IMR-90 (cell line): ENCODE measurements around the gene FGG. TPM values are rescaled to one million over a fixed set of nuclear protein-coding genes. Genes with fewer than 3 reads are reported as not detected.
A peak's percentile ranks its signal among the peaks of the same experiment; 100 is the strongest.

Experiments
- ATAC-seq: fragments of 200-7000 bp; cut with Tn5 transposase; 2 replicates; pipeline ENCODE4 v1.9.1; 2020; ENCODE audit warnings: low read depth, mild to moderate bottlenecking, moderate library complexity
- BruUV-seq: library from RNA; stranded (reverse); fragments of 400-500 nt; replicated peaks from 2 replicates; lab custom pipeline; 2021; lab: Mats Ljungman, UMichigan
- CTCF ChIA-PET: fragments of 300-600 bp; formaldehyde crosslinking; extraction: SDS; loops from one replicate; lab custom pipeline; 2021; ENCODE audit warnings: antibody characterized with exemption; lab: Yijun Ruan, JAX
- POLR2A ChIA-PET: fragments of 300-600 bp; sonication (Branson Sonifier 250); formaldehyde crosslinking; loops from one replicate; lab custom pipeline; 2022; ENCODE audit warnings: antibody characterized with exemption; ENCODE audit not compliant: unreplicated experiment; lab: Charles Lee
- DNase-seq: peaks from one replicate; pipeline ENCODE4 v3.0.0; 2013
- H2AFZ ChIP-seq: replicated peaks from 2 replicates; pipeline ENCODE3; 2013; ENCODE audit warnings: low read length, mild to moderate bottlenecking; ENCODE audit not compliant: poor library complexity
- H2AK5ac ChIP-seq: 2 replicates; pipeline ENCODE4 v1.6.1; 2013; ENCODE audit warnings: low read depth, low read length, inconsistent platforms
- H2AK9ac ChIP-seq: replicated peaks from 2 replicates; pipeline ENCODE3; 2013; ENCODE audit warnings: mild to moderate bottlenecking, low read depth, low read length, moderate library complexity; ENCODE audit not compliant: poor library complexity
- H2BK120ac ChIP-seq: 2 replicates; pipeline ENCODE4 v1.6.1; 2013; ENCODE audit warnings: low read depth, low read length, inconsistent platforms
- H2BK15ac ChIP-seq: 3 replicates; pipeline ENCODE4 v1.6.1; 2013; ENCODE audit warnings: low read depth, low read length, inconsistent platforms
- H2BK20ac ChIP-seq: 2 replicates; pipeline ENCODE4 v1.6.1; 2013; ENCODE audit warnings: low read depth, mild to moderate bottlenecking, inconsistent platforms, low read length, moderate library complexity
- H2BK5ac ChIP-seq: 2 replicates; pipeline ENCODE4 v1.6.1; 2013; ENCODE audit warnings: mild to moderate bottlenecking, low read depth, low read length, inconsistent platforms; ENCODE audit not compliant: poor library complexity, severe bottlenecking
- H3K14ac ChIP-seq: replicated peaks from 2 replicates; pipeline ENCODE4 v1.6.1; 2013; ENCODE audit warnings: low read depth, low read length, inconsistent platforms
- H3K18ac ChIP-seq: 2 replicates; pipeline ENCODE4 v1.6.1; 2013; ENCODE audit warnings: low read depth, low read length, control low read depth
- H3K23ac ChIP-seq: 2 replicates; pipeline ENCODE4 v1.6.1; 2013; ENCODE audit warnings: low read depth, low read length, inconsistent platforms
- H3K27ac ChIP-seq: 2 replicates; pipeline ENCODE4 v1.5.1; 2013; ENCODE audit warnings: mild to moderate bottlenecking, control low read depth, low read length; ENCODE audit not compliant: insufficient read depth
- H3K27me3 ChIP-seq: 2 replicates; pipeline ENCODE4 v1.6.1; 2013; ENCODE audit warnings: low read length; ENCODE audit not compliant: control insufficient read depth, insufficient read depth
- H3K36me3 ChIP-seq: 2 replicates; pipeline ENCODE4 v1.6.1; 2013; ENCODE audit warnings: low read length, mixed read lengths; ENCODE audit not compliant: control insufficient read depth, insufficient read depth
- H3K4ac ChIP-seq: 2 replicates; pipeline ENCODE4 v1.6.1; 2013; ENCODE audit warnings: low read depth, low read length, inconsistent platforms
- H3K4me1 ChIP-seq: 2 replicates; pipeline ENCODE4 v1.6.1; 2013; ENCODE audit warnings: low read length, mixed read lengths; ENCODE audit not compliant: control insufficient read depth, insufficient read depth
- H3K4me2 ChIP-seq: 2 replicates; pipeline ENCODE4 v1.6.1; 2013; ENCODE audit warnings: low read depth, mild to moderate bottlenecking, control low read depth, low read length, moderate library complexity
- H3K4me3 ChIP-seq: 2 replicates; pipeline ENCODE4 v1.5.1; 2013; ENCODE audit warnings: low read depth, mild to moderate bottlenecking, control low read depth, low read length, moderate library complexity; ENCODE audit not compliant: insufficient read depth
- H3K56ac ChIP-seq: 2 replicates; pipeline ENCODE4 v1.6.1; 2013; ENCODE audit warnings: low read length, inconsistent platforms; ENCODE audit not compliant: insufficient read depth; ENCODE audit errors: extremely low read depth
- H3K79me1 ChIP-seq, 2 experiments: 2 replicates each; pipeline ENCODE4 v1.6.1; 2013; ENCODE audit warnings: low read length in 2 of 2, inconsistent platforms in 1 of 2, low read depth in 1 of 2
- H3K9ac ChIP-seq: 2 replicates; pipeline ENCODE4 v1.6.1; 2013; ENCODE audit warnings: low read depth, low read length, control low read depth
- H3K9me1 ChIP-seq: 2 replicates; pipeline ENCODE4 v1.6.1; 2013; ENCODE audit warnings: low read length, inconsistent platforms; ENCODE audit not compliant: insufficient read depth
- H3K9me3 ChIP-seq: 2 replicates; pipeline ENCODE4 v1.6.1; 2013; ENCODE audit warnings: low read length; ENCODE audit not compliant: control insufficient read depth, insufficient read depth
- H4K20me1 ChIP-seq: 2 replicates; pipeline ENCODE4 v1.6.1; 2013; ENCODE audit warnings: low read length, inconsistent platforms; ENCODE audit not compliant: insufficient read depth
- H4K5ac ChIP-seq: 2 replicates; pipeline ENCODE4 v1.6.1; 2013; ENCODE audit warnings: mild to moderate bottlenecking, low read depth, low read length, control low read depth
- H4K8ac ChIP-seq, 2 experiments: 2 replicates each; pipeline ENCODE4 v1.6.1; 2013; ENCODE audit warnings: low read depth in 2 of 2, low read length in 2 of 2, control low read depth in 1 of 2, inconsistent platforms in 1 of 2
- H4K91ac ChIP-seq: 2 replicates; pipeline ENCODE4 v1.6.1; 2013; ENCODE audit warnings: low read depth, low read length, inconsistent platforms; ENCODE audit not compliant: insufficient read depth
- BHLHE40 ChIP-seq: fragments of 150-350 bp; IDR thresholded peaks from 2 replicates; pipeline ENCODE4 v1.6.1; 2016; ENCODE audit warnings: mild to moderate bottlenecking, low read depth, low read length
- CTCF ChIP-seq: conservative IDR thresholded peaks from 2 replicates; pipeline ENCODE4 v1.5.1; 2012; ENCODE audit warnings: mild to moderate bottlenecking, low read depth, low read length, improper control_type of control experiment
- MAFK ChIP-seq: IDR thresholded peaks from 2 replicates; pipeline ENCODE4 v1.6.1; 2012; ENCODE audit warnings: low read depth, low read length, improper control_type of control experiment
- MAZ ChIP-seq: IDR thresholded peaks from 2 replicates; pipeline ENCODE4 v1.6.1; 2012; ENCODE audit warnings: low read depth, mild to moderate bottlenecking, low read length, improper control_type of control experiment, moderate library complexity, borderline replicate concordance
- RAD21 ChIP-seq: IDR thresholded peaks from 2 replicates; pipeline ENCODE4 v1.6.1; 2012; ENCODE audit warnings: low read length, improper control_type of control experiment
- RCOR1 ChIP-seq: IDR thresholded peaks from 2 replicates; pipeline ENCODE4 v1.6.1; 2012; ENCODE audit warnings: mild to moderate bottlenecking, low read length, improper control_type of control experiment; ENCODE audit not compliant: insufficient replicate concordance
- RFX5 ChIP-seq: IDR thresholded peaks from 2 replicates; pipeline ENCODE4 v1.8.0; 2012; ENCODE audit warnings: low read depth, mild to moderate bottlenecking, low read length, moderate library complexity
- SMC3 ChIP-seq: fragments of 150-350 bp; IDR thresholded peaks from 2 replicates; pipeline ENCODE4 v1.6.1; 2016; ENCODE audit warnings: low read depth, mild to moderate bottlenecking, antibody characterized with exemption, low read length, moderate library complexity
- USF2 ChIP-seq: fragments of 150-350 bp; IDR thresholded peaks from 2 replicates; pipeline ENCODE4 v1.6.1; 2017; ENCODE audit warnings: mild to moderate bottlenecking, antibody characterized with exemption, low read length, low read depth
- dilution Hi-C: fragments of 300-500 bp; cut with HindIII; formaldehyde crosslinking; loops from one replicate; pipeline ENCODE4 v1.14.3; 2018; ENCODE audit warnings: low sequenced_read_pairs; ENCODE audit not compliant: unreplicated experiment
- in situ Hi-C: fragments of 300-500 bp; cut with MboI; formaldehyde crosslinking; loops from 3 replicates; pipeline ENCODE4 v1.14.3; 2019; ENCODE audit warnings: low sequenced_read_pairs, inconsistent platforms, mixed read lengths
- intact Hi-C: fragments of 100-400 bp; cut with micrococcal nuclease; formaldehyde crosslinking; loops from 2 replicates; pipeline ENCODE4 v1.10.0; 2022
- polyA plus RNA-seq, 3 experiments: library from polyadenylated mRNA; depleted of rRNA; stranded (reverse); fragments of >200 nt; gene quantifications; 2 replicates each; pipeline ENCODE4 v1.2.3, GENCODE V29; 2012; ENCODE audit warnings: low replicate concordance in 1 of 3
- total RNA-seq: library from RNA; depleted of rRNA; stranded (reverse); fragments of >200 nt; gene quantifications from 2 replicates; pipeline ENCODE4 v1.2.3, GENCODE V29; 2012

Gene FGG
- total and polyA plus RNA-seq, 2 of the 4 experiments (the other 2 are of a cell fraction): not detected

- Histone ChIP-seq H3K9me1 (no peaks in the 10 kb centered on the region), H3K4ac (no peak overlapping the region), H3K79me1 (no peaks in the 10 kb centered on the region), H2BK5ac (no peak overlapping the region), H3K23ac (no peak overlapping the region), H3K27ac (no peak overlapping the region), H4K91ac (no peak overlapping the region), H4K8ac (no peak overlapping the region), H3K9me3 (no peaks in the 10 kb centered on the region), H3K27me3 (peaks cover 14% of the 10 kb centered on the region), H3K18ac (no peak overlapping the region), H3K9ac (no peak overlapping the region), H3K36me3 (no peaks in the 10 kb centered on the region), H2AFZ (no peak overlapping the region), H3K4me3 (no peak overlapping the region), H2BK120ac (no peak overlapping the region), H3K56ac (no peak overlapping the region), H2AK9ac (no peak overlapping the region), H4K20me1 (no peaks in the 10 kb centered on the region), H2BK15ac (no peak overlapping the region), H2AK5ac (no peak overlapping the region), H3K4me2 (no peak overlapping the region), H3K14ac (no peak overlapping the region), H3K4me1 (no peaks in the 10 kb centered on the region), H2BK20ac (no peak overlapping the region), H4K5ac (no peak overlapping the region)
- peak; percentile 48 for DNase-seq
- TF ChIP-seq RCOR1: no peak
- TF ChIP-seq MAZ: no peak
- TF ChIP-seq USF2: no peak
- TF ChIP-seq RFX5: no peak
- TF ChIP-seq RAD21: peak; percentile 57
- no peak for TF ChIP-seq BHLHE40
- no peak for TF ChIP-seq MAFK
- peak; percentile 26; the same call in 1 of the 2 replicates for TF ChIP-seq SMC3
- peak; percentile 52 for TF ChIP-seq CTCF
- dilution Hi-C loops (no loop called here), in situ Hi-C loops (no loop called here), intact Hi-C loops (loop anchor here (1.0 kb wide), 2 partner anchors 63 to 70 kb away; no protein-coding TSS in a partner anchor)
- 0 out of 2 replicates have a peak, but pooled peaks have one; percentile 53 for ATAC-seq
- POLR2A ChIA-PET: no interaction called here
- CTCF ChIA-PET: interaction anchor here (0.8 to 1.1 kb wide), 3 partner anchors 15 to 73 kb away, joined by 3 to 6 read pairs (median 3); partner anchors contain the start of gene PLRG1
- BruUV-seq: no TSS peak
Observed at GRCh38 chr4:154622598-154622997, 10.1 kb upstream of the FGG start.
